ENCODE measurements around the gene LRP1B.
"Not testable (repeated sequence)": the region's sequence is repeated elsewhere in the genome, so short reads cannot be mapped to it uniquely, and the experiment has no call there.

Gene LRP1B

DNA sequence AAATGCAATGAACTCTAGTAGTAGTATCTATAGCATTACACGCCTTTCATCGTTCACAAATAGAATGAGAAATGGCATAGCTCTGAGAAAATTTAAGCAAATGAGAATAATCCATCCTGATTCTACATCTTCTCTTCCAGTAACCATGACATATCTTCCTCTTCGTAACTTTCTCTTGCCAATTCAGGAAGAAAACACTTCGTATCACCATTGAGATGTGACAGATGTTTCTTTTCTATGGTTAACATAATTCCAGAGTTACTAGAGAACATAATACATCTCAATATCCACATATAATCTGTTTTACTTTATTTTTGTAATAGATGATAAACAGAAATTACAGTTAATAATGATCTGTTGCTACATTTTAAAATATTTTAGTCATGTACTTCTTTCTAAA lies 1527.4 kb downstream of the LRP1B start:
- no peak for DNase-seq (ENCODE audit: low read depth)

DNA sequence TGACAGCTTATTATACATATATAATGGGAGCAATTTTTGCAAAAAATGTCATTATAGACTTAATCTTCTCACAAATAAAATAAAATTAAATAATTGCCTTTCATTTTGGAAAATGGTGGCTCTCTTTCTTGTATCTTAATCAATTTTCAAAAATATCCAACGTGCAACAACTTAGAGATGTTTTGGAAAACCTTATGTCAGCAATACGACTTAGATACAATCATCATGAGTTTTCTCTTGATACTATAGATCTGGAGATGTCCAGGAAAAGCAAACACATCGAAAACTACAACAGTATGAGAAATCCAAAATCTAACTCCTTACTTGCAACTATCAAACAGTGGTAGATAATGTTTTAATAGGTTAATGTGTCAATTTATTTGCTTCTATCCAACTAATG lies 1529.0 kb downstream of the LRP1B start:
- no peak for DNase-seq (ENCODE audit: low read depth)

DNA sequence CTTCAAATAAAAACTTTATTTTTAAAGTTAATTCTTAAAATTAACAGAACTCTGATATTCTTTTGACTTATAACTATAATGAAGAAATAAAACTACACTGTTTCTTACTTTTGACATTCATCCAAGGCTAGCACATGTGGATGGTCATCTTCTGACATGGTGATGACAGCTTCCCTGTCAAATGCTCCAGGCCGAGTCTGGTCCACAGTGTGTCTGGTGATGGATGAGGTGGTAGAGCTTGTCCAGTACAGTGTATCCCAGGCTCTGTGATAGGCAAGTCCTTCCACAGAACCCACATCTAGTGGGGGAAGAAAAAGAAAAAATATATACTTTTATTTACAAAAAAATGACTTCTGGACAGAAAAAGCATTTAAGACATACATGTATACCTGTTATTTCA lies 1529.5 kb downstream of the LRP1B start:
- DNase-seq (ENCODE audit: low read depth) = peak; percentile 6

DNA sequence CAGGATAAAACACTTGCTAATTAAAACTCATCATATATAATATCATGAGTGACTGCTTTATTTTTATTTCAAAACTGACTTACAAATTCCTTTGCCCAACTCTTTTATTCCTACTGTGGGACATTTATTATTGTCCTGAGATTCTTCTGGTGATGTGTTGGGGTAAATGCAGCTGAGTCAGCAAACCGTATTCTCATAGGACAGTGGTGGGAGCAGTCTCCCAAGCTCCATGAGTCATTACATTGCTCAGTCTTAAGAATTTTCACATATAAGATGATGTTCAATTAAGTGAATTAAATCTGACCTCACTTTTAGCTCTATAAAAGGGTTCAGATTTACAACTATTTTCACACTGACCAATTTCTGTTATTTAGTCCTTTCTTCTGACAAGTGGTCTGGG lies 1530.7 kb downstream of the LRP1B start:
- DNase-seq (ENCODE audit: low read depth) = peak; percentile 81

DNA sequence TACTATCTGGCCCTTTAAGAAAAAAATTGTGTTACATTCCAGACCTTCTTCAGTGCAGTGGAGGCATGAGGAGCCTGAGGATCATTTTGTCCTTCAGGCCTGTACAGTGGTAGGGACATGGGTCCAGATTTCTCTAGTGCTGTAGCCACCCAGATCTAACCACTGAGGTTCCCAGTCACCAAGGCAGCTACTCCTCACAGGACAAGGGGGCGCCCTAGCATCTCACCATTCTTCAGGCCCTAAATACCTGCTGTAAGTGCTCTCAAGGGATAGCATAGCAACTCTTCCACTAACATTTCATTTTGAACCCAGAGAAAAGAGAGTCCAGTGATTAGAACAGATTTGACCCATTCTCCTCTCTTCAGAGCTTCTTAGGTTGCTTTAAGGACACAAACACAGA lies 1533.0 kb downstream of the LRP1B start:
- DNase-seq (ENCODE audit: low read depth) = no peak

DNA sequence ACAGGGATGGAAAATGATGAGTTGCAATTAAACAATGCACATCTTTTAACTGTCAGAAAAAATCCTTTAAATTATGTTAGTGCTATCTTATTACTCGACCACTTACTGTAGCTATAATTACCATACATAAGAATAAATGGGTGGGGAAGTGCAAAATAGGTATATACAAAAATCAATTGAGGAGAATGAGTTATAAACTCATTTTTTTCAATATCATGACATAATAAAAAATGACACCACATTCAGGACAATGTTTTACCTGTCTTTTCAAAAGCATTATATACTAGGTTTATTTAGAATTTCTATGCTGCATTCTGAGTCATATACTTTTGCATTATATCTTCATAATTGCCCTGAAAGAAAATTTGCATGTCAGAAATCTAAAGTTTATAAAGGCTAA lies 1533.6 kb downstream of the LRP1B start:
- no peak for DNase-seq (ENCODE audit: low read depth)

DNA sequence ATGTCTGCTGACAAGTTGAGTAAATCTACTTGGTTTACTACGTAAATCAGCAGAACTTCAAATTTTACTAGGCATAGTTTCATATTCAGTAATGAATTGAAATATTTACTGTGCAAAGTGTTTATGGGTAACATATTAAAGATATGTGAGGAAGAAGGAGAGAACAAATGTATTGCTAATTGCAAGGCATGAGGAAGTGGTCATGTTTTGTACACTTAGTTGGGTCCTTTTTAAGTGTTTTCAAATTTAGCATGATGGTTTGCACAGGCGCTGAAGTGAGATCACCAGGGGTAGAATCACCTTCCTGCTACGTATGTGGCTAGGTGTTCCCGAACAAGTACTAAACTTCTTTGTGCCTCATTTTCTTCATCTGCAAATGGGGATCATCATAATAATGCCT lies 1534.4 kb downstream of the LRP1B start:
- no peak for DNase-seq (ENCODE audit: low read depth)

DNA sequence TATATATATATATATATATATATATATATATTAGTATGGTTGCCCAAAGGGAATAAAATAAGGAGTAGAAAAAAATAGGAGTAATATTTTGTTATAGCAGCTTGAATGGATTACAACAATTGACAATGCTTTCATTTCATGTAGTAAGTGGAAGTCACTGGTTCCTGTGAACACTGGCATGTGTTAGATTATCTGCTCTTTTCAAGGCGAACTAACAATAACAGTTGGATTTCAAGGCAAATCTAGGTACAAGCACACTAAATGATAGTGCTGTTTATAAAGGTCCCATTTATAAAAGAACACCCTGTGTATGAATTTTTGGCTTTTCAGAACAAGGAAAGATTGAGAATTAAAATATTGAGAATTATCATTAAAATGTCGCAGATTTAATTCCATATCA lies 1535.7 kb downstream of the LRP1B start:
- no peak for DNase-seq (ENCODE audit: low read depth)

DNA sequence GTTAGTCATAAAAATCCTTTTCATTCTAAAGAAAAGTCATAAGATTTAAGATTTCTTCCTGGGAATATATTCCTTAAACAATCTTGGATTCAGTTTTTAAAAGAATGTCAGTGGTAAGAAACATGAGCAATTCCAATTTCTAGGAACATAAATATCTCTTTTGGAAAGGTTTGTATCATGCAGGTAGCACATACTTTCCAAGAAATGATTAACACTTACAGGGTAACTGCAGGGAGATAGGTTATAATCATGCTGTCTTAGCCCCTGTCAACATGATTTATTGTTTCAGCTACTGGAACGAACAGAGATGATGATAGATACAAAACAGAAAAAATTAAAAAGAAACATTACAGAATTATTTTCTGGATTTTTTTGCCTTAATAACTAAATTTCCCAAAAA lies 1537.7 kb downstream of the LRP1B start:
- DNase-seq (ENCODE audit: low read depth) = no peak

DNA sequence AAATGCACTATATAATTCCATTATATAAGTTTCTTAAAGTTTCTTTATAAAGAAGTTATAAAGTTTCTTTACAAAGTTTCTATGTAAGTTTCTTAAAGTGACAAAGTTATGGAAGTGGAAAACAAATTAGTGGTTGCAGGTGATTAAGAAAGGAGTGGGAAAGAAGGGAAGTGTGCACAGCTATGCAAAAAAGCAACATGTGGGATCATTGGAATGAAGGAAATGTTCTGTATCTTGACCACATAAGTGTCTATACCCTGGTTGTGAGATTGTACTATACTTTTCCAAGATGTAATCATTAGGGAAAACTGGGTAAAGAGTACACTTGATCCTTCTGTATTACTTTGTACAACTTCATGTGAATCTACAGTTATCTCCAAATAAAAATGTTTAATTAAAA lies 1541.1 kb downstream of the LRP1B start:
- DNase-seq (ENCODE audit: low read depth) = peak; percentile 70

DNA sequence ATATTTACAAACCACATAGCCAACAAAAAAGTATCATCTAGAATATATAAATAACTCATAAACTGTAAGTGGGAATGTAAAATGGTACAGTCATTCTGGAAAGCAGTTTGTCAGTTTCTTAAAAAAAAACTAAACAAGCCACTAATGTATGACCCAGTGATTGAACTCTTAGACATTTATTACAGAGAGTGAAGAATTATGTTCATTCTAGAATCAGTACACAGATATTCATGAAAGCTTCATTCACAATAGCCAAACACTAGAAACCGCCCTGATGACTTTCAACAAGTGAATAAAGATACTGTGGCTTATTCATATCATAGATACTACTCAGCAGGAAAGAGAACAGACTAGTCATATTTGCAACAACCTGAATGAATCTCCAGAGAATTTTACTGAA lies 1541.5 kb downstream of the LRP1B start:
- DNase-seq (ENCODE audit: low read depth) = peak; percentile 79

DNA sequence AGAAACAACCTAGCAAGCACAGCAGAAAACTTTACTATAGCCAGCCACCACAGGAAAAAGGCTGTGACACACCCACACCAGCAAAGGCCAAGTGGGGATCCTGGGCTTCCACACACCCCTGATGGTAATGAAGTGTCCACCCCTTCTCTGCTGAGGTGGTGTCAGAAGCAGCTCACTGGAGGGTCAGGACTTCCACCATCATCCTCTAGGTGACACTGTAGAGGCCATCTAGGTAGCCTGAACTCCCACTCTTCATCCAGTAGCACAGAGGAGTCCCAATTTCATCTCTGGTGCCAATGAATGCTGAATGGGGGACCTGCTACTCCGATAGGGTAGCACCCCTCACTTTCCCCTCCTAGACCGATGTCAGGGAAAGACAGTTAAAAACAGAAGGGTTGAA lies 1544.4 kb downstream of the LRP1B start:
- peak; percentile 18 for DNase-seq (ENCODE audit: low read depth)

DNA sequence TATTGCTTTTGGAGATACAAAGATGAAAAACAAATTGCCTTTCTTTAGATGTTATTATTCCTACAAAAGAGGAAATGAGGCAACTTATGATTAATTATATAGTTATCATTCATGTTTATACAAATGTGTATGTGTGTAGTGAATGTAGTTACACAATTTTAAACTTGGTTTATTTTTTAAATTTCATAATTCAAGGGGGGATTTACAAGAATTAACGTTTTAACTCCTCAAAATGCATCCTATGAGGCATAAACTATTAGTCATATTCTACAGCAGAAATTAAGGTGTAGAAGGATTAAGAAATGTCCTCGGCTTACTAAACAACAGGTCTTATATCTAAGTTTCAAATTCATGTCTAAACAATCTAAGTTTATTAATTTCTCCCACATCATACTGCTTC lies 1545.8 kb downstream of the LRP1B start:
- peak; percentile 70 for DNase-seq (ENCODE audit: low read depth)

DNA sequence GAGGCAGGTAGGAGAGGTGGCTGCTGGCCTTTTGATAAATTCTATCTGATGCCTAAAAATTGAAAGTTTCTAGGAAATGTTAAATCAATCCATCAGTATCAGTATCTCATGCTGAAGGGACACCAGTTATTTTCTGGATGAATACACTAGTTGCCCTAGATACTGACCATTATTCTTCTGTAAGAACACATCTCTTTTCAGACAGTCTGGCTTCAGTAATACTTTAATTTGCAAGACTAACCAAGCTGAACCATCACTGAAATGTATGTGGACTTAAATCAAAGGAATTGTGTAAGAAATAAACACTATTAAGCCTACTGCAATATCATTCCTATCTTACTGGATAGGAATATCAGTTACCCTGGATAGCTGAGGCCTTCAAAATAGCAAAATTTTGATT lies 1546.3 kb downstream of the LRP1B start:
- peak; percentile 27 for DNase-seq (ENCODE audit: low read depth)

DNA sequence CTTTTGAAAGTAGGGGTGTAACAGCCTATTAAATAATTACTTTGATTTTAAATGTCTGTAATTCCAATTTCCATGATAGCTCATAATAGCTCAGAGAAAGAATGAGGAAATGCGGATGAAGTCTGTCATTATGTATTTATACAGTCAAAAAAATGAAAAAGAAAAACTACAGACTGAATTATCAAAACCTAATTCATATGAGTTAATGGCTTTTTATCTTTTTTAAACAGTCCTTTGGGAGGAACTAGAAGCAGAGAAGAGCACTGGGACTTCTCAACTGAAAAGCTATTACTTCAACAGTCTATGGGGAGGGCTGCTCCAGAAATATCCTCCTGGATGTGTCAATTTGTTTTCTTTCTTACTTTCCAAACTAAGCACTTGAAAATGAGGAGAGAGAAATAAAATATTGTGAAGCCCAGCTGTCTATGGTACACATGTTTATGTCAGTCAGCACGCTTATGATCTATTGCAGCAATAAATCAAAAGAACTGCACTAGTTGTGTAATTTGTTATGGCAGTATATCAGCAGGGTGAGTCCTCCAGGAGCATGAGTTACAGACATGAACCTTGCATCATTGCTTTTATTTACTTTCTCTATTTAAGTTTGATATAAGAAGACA lies 1550.2 kb downstream of the LRP1B start:
- DNase-seq (ENCODE audit: low read depth) = peak; percentile 91

DNA sequence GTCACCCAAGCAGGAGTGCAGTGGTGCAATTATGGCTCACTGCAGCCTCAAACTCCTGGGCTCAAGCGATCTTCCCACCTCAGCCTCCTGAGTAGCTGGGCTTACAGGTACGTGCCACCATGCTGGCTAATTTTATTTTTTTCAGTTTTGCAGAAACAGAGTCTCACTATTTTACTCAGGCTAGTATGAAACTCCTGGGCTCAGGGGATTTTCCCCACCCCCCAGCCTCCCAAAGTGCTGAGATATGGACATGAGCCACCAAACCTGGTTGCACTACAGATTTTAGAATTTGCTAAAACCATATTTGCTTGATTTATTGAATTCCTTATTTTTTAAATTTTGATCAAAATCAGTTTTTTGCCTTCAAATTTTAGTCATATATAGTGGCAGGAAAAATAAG lies 1553.4 kb downstream of the LRP1B start:
- DNase-seq (ENCODE audit: low read depth) = no peak

DNA sequence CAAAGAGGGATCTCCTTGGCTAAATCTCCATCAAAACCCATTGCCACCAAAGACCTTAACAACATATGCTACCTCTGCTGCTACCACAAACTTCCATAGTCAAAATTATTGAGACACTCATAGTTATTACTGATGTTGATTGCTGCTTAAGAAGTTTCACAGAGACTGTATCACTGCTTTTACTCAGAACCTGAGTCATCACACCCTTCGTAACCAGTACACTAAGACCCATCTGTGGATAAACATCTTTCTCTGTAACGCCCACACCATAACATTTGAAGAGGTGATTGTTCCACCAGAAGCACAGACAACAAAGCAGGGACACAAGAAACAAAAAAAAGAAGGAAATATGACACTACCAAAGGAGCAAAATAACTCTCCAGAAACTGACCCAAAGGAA lies 1563.1 kb downstream of the LRP1B start:
- DNase-seq (ENCODE audit: low read depth) = peak; percentile 86

DNA sequence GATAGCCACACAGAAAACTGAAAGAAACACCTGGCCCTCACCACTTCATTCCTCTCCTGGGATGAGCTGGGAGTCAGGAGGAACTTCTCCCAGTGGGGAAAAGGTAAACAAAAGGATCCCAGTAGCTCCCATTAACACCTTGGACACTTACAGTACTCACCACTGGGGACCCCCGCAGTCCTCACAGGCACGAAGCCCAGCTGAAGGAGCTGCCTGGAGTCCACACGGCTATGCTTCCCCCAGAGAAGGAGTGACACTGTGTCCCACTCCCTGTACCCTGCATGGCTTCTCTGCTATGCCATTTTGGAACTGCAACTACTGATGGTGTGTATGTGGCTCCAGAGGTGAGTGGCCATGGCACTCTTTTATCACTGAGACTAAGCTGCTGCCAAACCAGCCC lies 1565.1 kb downstream of the LRP1B start:
- no peak for DNase-seq (ENCODE audit: low read depth)

DNA sequence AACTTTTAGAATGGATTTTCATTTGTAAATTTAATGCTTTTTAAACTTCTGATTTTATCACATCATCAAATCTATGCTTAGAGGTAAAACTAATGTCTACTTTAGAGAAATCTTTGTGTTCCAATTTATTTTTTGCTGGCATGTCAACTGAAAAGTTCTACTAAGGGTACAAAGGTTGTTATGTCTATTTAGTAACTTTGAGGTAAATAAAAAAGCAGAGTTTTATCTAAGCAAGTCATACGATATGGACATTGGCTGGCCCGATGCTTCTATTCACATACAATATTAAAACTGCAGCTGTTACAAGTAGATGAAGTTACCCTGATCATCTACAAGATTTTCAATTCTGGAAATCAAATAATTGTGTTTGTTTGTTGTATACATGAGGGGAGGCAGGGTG lies 1575.1 kb downstream of the LRP1B start:
- no peak for DNase-seq (ENCODE audit: low read depth)

DNA sequence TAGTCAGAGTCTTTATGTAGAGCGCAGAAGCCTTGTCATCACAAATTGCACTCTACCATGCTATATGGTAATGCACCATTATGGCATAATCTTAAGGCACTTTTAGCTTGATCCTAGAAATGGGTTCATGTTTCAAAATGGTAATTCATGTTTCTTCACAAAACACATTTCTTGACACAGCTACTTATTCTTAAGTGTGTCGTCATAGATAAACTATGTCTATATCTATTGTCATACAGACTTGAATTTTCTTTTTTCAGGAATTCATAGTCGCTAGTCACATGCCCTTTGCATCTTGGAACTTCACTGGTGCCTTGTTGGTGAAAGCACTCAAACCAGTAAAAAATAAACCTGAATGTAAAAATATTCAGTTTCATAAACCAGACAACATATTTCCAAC lies 1578.2 kb downstream of the LRP1B start:
- DNase-seq (ENCODE audit: low read depth) = no peak

DNA sequence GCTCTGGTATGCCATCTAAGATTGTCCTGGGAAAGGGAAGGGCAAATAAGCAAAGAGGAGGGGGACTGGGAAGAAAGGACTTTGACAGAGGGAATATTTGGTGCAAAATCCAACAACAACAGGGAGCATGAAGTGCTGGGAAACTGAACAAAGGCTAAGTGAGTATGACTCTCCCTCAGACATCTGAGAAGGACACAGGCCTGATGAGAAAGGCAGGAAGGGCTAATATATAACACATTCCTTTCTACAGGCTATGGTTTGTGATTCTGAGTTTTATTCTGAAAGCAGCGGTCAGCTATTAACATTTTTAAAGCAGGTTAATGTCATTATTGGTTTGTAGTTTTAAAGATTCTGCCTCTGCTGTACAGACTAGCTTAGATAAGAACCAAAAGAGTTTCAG lies 1579.5 kb downstream of the LRP1B start:
- no peak for DNase-seq (ENCODE audit: low read depth)

DNA sequence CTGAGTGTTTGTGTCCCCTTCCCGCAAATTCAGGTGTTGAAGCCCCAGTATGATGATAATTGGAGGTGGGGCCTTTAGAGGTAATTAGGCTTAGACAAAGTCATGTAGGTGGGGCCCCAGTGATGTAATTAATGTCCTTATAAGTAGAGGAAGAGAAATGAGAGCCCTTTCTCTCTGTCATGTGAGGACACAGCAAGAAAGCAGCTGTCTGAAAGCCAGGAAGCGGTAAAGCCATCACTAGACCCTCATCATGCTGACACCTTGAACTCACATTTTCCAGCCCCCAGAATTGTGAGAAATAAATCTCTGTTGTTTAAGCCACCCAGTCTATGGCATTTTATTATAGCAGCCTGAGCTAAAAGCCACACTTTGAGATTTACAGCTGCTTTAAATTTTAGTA lies 1580.0 kb downstream of the LRP1B start:
- DNase-seq (ENCODE audit: low read depth) = no peak

DNA sequence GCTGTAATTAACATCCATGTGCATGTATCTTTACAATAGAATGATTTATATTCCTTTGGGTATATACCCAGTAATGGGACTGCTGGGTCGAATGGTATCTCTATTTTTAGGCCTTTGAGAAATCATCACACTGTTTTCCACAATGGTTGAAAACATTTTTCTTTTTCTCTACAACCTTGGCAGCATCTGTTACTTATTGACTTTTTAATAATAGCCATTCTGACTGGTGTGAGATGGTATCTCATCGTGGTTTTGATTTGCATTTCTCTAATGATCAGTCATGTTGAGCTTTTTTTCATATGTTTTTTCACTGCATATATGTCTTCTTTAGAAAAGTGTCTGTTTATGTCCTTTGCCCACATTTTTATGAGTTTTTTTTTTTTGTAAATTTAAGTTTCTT lies 1586.0 kb downstream of the LRP1B start:
- not testable (repeated sequence) for DNase-seq (ENCODE audit: low read depth)

DNA sequence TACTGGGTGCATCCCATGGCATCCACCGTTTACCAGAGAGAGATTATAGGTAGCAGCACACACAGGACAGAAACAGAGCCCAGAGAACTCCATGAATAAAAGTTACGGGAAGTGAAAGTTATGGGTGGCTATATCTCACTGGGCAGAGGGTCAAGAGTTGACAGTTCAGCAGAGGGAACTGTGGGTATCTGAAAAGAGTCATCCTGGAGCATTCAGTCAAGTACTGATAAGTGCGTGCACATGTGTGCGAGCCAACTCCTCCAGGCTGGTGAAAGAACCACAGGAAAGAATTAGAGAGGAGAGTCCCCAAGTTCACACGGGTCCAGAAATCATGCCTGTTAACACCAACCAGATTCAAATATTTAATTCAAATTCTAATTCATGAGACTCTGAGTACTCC lies 1588.2 kb downstream of the LRP1B start:
- peak; percentile 8 for DNase-seq (ENCODE audit: low read depth)

Data from amniotic epithelial cell (primary cell).